ENCODE data around the gene LMAN1.

- TF ChIP-seq, protein P1, sequence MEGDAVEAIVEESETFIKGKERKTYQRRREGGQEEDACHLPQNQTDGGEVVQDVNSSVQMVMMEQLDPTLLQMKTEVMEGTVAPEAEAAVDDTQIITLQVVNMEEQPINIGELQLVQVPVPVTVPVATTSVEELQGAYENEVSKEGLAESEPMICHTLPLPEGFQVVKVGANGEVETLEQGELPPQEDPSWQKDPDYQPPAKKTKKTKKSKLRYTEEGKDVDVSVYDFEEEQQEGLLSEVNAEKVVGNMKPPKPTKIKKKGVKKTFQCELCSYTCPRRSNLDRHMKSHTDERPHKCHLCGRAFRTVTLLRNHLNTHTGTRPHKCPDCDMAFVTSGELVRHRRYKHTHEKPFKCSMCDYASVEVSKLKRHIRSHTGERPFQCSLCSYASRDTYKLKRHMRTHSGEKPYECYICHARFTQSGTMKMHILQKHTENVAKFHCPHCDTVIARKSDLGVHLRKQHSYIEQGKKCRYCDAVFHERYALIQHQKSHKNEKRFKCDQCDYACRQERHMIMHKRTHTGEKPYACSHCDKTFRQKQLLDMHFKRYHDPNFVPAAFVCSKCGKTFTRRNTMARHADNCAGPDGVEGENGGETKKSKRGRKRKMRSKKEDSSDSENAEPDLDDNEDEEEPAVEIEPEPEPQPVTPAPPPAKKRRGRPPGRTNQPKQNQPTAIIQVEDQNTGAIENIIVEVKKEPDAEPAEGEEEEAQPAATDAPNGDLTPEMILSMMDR (IDR thresholded peaks at IDR 0.05): no peak
- no peak for TF ChIP-seq POLR2A (IDR thresholded peaks at IDR 0.05)
Measured at GRCh38 chr18:59345556-59345955, 13.5 kb downstream of the LMAN1 start.

Data from thyroid gland (tissue), 4 donors.